AG09319 (cell line): Measurements from ENCODE around the gene PSME3IP1.

Source experiments
- DNase-seq: peaks from one replicate; pipeline ENCODE4 v3.0.0-alpha.2; 2010; ENCODE audit warnings: low read depth; ENCODE audit errors: extremely low read depth
- TF ChIP-seq, protein P1 (sequence below): IDR thresholded peaks from 2 replicates; pipeline ENCODE4 v1.5.1; 2011; ENCODE audit warnings: low read depth, mild to moderate bottlenecking, inconsistent platforms, low read length, moderate library complexity

PSME3IP1 gene

GRCh38 chr16:57155702-57156350 is 30.0 kb downstream of the PSME3IP1 start:
- TF ChIP-seq, protein P1, sequence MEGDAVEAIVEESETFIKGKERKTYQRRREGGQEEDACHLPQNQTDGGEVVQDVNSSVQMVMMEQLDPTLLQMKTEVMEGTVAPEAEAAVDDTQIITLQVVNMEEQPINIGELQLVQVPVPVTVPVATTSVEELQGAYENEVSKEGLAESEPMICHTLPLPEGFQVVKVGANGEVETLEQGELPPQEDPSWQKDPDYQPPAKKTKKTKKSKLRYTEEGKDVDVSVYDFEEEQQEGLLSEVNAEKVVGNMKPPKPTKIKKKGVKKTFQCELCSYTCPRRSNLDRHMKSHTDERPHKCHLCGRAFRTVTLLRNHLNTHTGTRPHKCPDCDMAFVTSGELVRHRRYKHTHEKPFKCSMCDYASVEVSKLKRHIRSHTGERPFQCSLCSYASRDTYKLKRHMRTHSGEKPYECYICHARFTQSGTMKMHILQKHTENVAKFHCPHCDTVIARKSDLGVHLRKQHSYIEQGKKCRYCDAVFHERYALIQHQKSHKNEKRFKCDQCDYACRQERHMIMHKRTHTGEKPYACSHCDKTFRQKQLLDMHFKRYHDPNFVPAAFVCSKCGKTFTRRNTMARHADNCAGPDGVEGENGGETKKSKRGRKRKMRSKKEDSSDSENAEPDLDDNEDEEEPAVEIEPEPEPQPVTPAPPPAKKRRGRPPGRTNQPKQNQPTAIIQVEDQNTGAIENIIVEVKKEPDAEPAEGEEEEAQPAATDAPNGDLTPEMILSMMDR = no peak
- no peak for DNase-seq

- TF ChIP-seq, protein P1 = no peak
- DNase-seq = no peak
These were observed 32.0 kb downstream of the PSME3IP1 start for GRCh38 chr16:57153841-57154240.

- TF ChIP-seq, protein P1 = no peak
- DNase-seq = no peak
These were observed 33.4 kb downstream of the PSME3IP1 start for GRCh38 chr16:57152096-57153093.

DNA sequence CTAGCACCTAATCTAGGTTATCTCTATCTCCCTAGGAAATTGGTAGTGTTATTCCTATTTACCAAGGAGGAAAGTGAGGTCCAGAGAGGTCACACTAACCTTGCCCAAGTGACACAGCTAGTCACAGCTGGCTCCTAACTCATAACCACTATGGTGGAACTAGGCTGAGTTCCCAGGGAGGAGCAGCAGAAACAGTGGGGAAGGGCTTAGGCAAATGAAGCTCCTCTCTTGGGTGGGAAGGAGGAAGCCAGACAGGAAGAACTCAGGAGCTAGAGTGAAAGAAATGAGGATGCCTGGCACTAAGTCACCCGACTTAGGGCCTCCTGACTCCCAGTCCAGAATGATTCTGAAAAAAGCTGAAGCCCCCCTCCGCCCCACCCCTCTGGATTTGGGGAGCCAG is 34.5 kb downstream of the PSME3IP1 start:
- no peak for DNase-seq
- TF ChIP-seq, protein P1 = no peak

DNA sequence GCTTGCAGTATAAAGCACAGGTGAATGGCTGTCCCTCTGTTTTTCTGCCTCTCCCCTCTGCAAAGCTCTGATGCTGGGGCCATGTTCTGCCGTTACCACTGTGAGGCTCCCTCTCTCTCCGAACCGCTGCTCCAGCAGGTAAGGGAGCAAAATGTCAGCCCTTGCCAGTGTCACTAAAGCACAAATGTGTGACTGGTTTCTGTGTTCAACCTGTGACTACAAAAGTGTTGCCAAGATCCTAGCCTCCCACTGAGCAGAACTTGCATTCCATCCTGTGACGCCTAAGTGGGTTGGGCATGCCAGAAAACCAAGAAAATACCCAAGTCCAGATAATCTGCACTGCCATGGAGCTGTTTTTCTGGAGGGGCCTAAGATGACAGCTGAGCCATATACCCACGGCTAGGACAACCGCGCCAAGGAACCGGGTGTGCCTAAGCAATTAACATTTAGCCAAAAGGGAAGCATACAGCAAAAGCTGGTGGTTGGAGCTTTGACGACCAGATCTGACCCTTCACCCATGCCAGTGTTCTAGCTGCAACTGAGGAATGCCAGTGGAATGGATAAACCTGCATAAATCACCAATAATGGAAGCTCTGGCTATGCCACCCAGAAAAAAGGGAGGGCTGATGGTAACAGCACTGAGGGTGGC is 35.0 kb downstream of the PSME3IP1 start:
- TF ChIP-seq, protein P1 = no peak
- DNase-seq = no peak

- no peak for DNase-seq
- TF ChIP-seq, protein P1 = no peak
These were observed 36.4 kb downstream of the PSME3IP1 start for GRCh38 chr16:57149391-57149790.
